Measurements from ENCODE around the gene ABCC10. TPM values are rescaled to one million over a fixed set of nuclear protein-coding genes. Genes with fewer than 3 reads are reported as not detected.
A peak's percentile ranks its signal among the peaks of the same experiment; 100 is the strongest.

Gene ABCC10
- total RNA-seq, 1 experiment from 2014 or later, result 25.5 TPM

DNA sequence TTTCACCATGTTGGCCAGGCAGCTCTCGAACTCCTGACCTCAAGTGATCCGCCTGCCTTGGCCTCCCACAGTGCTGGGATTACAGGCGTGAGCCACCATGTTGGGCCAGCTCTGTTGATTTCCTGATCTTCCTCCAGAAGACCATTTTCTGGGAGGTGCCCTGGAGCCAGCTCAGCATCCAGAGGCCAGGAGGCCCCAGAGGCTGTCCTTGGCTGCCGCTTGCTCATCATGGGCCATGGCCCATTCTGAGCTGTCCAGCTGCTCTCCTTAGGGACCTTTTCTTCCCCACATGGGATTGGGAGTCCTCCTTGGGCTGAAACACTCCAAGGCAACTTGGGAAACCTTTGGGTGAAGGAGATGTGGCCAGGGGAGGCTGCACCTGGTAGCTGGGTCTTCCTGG is 67.4 kb downstream of the ABCC10 start:
- TF ChIP-seq, protein P1, sequence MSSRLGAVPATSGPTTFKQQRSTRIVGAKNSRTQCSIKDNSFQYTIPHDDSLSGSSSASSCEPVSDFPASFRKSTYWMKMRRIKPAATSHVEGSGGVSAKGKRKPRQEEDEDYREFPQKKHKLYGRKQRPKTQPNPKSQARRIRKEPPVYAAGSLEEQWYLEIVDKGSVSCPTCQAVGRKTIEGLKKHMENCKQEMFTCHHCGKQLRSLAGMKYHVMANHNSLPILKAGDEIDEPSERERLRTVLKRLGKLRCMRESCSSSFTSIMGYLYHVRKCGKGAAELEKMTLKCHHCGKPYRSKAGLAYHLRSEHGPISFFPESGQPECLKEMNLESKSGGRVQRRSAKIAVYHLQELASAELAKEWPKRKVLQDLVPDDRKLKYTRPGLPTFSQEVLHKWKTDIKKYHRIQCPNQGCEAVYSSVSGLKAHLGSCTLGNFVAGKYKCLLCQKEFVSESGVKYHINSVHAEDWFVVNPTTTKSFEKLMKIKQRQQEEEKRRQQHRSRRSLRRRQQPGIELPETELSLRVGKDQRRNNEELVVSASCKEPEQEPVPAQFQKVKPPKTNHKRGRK (CRISPR knock-in tag; IDR thresholded peaks at IDR 0.05; ENCODE audit: borderline replicate concordance), result no peak
- TF ChIP-seq JUN (CRISPR knock-in tag; IDR thresholded peaks at IDR 0.05) (no peak), CREB1 (CRISPR knock-in tag; IDR thresholded peaks at IDR 0.05) (no peak)
- TF ChIP-seq, protein P2, sequence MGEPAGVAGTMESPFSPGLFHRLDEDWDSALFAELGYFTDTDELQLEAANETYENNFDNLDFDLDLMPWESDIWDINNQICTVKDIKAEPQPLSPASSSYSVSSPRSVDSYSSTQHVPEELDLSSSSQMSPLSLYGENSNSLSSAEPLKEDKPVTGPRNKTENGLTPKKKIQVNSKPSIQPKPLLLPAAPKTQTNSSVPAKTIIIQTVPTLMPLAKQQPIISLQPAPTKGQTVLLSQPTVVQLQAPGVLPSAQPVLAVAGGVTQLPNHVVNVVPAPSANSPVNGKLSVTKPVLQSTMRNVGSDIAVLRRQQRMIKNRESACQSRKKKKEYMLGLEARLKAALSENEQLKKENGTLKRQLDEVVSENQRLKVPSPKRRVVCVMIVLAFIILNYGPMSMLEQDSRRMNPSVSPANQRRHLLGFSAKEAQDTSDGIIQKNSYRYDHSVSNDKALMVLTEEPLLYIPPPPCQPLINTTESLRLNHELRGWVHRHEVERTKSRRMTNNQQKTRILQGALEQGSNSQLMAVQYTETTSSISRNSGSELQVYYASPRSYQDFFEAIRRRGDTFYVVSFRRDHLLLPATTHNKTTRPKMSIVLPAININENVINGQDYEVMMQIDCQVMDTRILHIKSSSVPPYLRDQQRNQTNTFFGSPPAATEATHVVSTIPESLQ (CRISPR knock-in tag; IDR thresholded peaks at IDR 0.05), result no peak
- CTCF ChIA-PET, result interaction anchor here (0.6 to 7.2 kb wide), 7 partner anchors 9 to 139 kb away, joined by 3 to 75 read pairs (median 12); partner anchors contain the start of genes DLK2, LRRC73 and TJAP1
- POLR2A ChIA-PET, result no interaction called here
- Mint-ChIP-seq H3K4me1 (peaks cover 38% of the 10 kb centered on the region), H3K36me3 (peaks cover 14% of the 10 kb centered on the region), H3K4me3 (no peak overlapping the region), H3K9me3 (no peaks in the 10 kb centered on the region), H3K27me3 (ENCODE audit: low read depth) (no peaks in the 10 kb centered on the region), H3K27ac (no peak overlapping the region)
- DNase-seq (ENCODE audit: low spot score) (no peak), ATAC-seq (no peak)

DNA sequence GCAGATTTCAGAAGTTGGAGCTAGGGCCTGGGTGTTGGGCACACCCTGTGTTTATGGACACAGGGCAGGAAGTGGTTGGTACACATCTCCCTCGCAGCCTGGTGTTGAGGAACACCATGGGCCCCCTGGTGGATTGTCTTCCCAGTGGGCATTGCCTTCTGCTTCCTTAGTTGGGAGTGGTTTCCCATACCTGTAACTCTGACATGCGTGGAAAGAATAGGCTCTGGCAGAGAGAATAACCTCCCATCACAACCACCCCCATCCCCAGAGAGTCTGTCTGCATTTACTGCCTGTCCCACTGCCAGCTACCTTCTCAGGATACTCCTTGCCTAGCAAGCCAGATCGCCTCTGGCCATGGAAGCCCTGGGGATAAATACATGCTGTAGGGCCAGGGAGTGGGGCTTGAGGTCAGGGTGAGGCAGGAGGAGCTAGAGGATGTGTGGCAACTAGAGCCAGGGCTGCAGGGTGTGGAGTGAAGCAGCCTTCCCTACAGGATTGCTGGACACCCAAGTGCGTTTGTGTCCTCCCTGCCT is 68.1 kb downstream of the ABCC10 start:
- ChIA-PET POLR2A (no interaction called here), CTCF (interaction anchor here (1.0 to 7.2 kb wide), 18 partner anchors 11 to 249 kb away, joined by 3 to 75 read pairs (median 7); partner anchors contain the start of genes DLK2, LRRC73 and TJAP1)
- no peaks in the 10 kb centered on the region for H3K9me3 Mint-ChIP-seq
- TF ChIP-seq ZNF138 (CRISPR knock-in tag; conservative IDR thresholded peaks at IDR 0.05) (no peak), SOX15 (CRISPR knock-in tag; IDR thresholded peaks at IDR 0.05) (no peak), NR3C1 (CRISPR knock-in tag; conservative IDR thresholded peaks at IDR 0.05; ENCODE audit: low read depth) (no peak), ELF4 (CRISPR knock-in tag; IDR thresholded peaks at IDR 0.05; ENCODE audit: low read depth) (no peak), TEAD1 (CRISPR knock-in tag; IDR thresholded peaks at IDR 0.05) (no peak), ZBTB21 (CRISPR knock-in tag; IDR thresholded peaks at IDR 0.05; ENCODE audit: borderline replicate concordance) (no peak)
- no peak for DNase-seq (ENCODE audit: low spot score)
- H3K27ac Mint-ChIP-seq, result peak overlapping the region; percentile 86
- no peak overlapping the region for H3K4me3 Mint-ChIP-seq
- ATAC-seq, result no peak
- peaks cover 32% of the 10 kb centered on the region for H3K4me1 Mint-ChIP-seq
- H3K27me3 Mint-ChIP-seq (ENCODE audit: low read depth), result no peaks in the 10 kb centered on the region
- H3K36me3 Mint-ChIP-seq, result peaks cover 17% of the 10 kb centered on the region

DNA sequence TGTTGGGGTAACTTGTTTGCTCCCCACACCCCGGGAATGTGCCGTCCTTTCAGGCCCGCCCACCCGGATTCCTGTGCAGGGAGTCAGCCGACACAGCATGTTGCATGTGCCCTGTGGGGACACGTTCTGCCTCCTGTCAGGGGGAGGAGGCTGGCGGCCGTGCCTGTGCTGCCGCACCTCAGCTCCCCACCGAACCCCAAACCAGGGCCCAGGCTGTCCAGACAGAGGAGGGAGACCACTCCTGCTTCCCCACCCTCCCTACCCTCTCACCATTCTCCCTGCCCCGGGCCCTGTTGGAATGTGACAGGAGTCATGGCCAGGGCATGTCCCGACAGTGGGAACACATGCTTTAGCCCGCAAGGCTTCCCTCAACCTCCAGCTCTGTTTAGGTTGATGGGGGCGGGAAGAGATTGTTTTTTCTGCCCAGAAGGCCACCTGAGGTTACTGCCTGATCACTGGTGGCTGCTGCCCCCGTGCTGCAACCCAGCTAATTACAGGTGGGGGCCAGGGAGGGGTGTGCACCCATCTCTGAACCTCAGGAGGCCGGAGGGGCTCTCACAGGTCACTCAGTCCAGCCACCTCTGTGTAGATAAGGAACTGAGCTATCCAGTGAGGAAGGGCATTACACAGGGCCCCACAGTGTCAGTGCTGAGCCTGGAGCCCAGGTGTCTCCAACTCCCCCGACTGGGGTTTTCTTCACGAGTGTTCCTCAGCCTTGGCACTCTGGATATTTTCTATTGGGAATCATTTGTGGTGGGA is 69.2 kb downstream of the ABCC10 start:
- DNase-seq (ENCODE audit: low spot score), result peak; percentile 70

More for the DNA sequence above, 69.2 kb downstream of the ABCC10 start:
- H3K4me1 Mint-ChIP-seq, result peaks cover 32% of the 10 kb centered on the region
- peaks cover 21% of the 10 kb centered on the region for H3K36me3 Mint-ChIP-seq
- TF ChIP-seq NFE2L1 (CRISPR knock-in tag; IDR thresholded peaks at IDR 0.05), result no peak
- TF ChIP-seq, protein P3, sequence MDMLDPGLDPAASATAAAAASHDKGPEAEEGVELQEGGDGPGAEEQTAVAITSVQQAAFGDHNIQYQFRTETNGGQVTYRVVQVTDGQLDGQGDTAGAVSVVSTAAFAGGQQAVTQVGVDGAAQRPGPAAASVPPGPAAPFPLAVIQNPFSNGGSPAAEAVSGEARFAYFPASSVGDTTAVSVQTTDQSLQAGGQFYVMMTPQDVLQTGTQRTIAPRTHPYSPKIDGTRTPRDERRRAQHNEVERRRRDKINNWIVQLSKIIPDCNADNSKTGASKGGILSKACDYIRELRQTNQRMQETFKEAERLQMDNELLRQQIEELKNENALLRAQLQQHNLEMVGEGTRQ (CRISPR knock-in tag; IDR thresholded peaks at IDR 0.05), result no peak
- TF ChIP-seq, protein P4, sequence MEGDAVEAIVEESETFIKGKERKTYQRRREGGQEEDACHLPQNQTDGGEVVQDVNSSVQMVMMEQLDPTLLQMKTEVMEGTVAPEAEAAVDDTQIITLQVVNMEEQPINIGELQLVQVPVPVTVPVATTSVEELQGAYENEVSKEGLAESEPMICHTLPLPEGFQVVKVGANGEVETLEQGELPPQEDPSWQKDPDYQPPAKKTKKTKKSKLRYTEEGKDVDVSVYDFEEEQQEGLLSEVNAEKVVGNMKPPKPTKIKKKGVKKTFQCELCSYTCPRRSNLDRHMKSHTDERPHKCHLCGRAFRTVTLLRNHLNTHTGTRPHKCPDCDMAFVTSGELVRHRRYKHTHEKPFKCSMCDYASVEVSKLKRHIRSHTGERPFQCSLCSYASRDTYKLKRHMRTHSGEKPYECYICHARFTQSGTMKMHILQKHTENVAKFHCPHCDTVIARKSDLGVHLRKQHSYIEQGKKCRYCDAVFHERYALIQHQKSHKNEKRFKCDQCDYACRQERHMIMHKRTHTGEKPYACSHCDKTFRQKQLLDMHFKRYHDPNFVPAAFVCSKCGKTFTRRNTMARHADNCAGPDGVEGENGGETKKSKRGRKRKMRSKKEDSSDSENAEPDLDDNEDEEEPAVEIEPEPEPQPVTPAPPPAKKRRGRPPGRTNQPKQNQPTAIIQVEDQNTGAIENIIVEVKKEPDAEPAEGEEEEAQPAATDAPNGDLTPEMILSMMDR (IDR thresholded peaks at IDR 0.05), result peak; percentile 39; the same call in 1 of the 2 replicates
- TF ChIP-seq ZNF232 (CRISPR knock-in tag; IDR thresholded peaks at IDR 0.05), result no peak
- no peak for TF ChIP-seq CREM (CRISPR knock-in tag; IDR thresholded peaks at IDR 0.05)
- TF ChIP-seq, protein P5, sequence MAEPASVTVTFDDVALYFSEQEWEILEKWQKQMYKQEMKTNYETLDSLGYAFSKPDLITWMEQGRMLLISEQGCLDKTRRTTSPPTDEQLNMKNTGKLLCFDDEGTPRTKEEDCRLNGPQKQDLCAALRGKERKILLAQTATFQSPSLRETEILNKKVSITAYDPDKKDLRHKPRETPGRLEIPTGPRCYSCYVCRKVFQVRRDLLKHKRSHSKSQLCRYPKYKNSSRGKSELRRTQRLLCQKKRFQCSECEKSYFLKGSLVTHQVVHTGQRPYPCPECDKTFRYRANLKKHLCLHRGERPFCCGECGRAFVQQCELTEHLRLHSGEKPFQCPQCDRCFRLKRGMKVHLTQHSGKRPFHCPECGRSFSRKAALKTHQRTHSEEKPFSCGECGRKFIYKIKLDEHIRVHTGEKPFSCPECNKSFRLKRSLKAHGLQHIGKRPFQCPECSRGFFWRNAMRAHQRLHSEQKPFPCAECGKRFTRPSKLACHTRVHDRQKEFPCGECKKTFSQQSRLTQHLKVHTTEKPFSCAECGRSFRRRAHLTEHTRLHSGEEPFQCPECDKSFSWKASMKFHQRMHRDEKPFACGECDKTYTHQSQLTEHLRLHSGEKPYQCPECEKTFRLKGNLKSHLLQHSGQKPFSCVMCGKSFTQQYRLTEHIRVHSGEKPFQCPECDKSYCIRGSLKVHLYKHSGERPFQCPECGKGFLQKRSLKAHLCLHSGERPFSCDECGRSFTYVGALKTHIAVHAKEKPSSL (CRISPR knock-in tag; conservative IDR thresholded peaks at IDR 0.05), result no peak
- TF ChIP-seq, protein P6, sequence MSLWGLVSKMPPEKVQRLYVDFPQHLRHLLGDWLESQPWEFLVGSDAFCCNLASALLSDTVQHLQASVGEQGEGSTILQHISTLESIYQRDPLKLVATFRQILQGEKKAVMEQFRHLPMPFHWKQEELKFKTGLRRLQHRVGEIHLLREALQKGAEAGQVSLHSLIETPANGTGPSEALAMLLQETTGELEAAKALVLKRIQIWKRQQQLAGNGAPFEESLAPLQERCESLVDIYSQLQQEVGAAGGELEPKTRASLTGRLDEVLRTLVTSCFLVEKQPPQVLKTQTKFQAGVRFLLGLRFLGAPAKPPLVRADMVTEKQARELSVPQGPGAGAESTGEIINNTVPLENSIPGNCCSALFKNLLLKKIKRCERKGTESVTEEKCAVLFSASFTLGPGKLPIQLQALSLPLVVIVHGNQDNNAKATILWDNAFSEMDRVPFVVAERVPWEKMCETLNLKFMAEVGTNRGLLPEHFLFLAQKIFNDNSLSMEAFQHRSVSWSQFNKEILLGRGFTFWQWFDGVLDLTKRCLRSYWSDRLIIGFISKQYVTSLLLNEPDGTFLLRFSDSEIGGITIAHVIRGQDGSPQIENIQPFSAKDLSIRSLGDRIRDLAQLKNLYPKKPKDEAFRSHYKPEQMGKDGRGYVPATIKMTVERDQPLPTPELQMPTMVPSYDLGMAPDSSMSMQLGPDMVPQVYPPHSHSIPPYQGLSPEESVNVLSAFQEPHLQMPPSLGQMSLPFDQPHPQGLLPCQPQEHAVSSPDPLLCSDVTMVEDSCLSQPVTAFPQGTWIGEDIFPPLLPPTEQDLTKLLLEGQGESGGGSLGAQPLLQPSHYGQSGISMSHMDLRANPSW (CRISPR knock-in tag; conservative IDR thresholded peaks at IDR 0.05; ENCODE audit: low read depth), result no peak
- no peak for TF ChIP-seq ZNF138 (CRISPR knock-in tag; conservative IDR thresholded peaks at IDR 0.05)
- H3K9me3 Mint-ChIP-seq, result no peaks in the 10 kb centered on the region
- ChIA-PET POLR2A (interaction anchor here (1.1 kb wide), 1 partner anchor 10 kb away, joined by 5 read pairs; no protein-coding TSS in a partner anchor), CTCF (interaction anchor here (0.6 to 7.2 kb wide), 49 partner anchors 9 to 314 kb away, joined by 3 to 75 read pairs (median 5); partner anchors contain the start of genes ABCC10, CRIP3, CUL9 and DLK2)
- peak overlapping the region; percentile 86; the same call in 1 of the 2 replicates for H3K27ac Mint-ChIP-seq
- H3K27me3 Mint-ChIP-seq (ENCODE audit: low read depth), result no peaks in the 10 kb centered on the region
- ATAC-seq, result peak; percentile 73
- no peak overlapping the region for H3K4me3 Mint-ChIP-seq
